Tibial nerve (tissue), 4 donors: ENCODE results near the gene SERPINA1.

Source experiments
- EP300 ChIP-seq, 2 donors: sonication (generic); formaldehyde crosslinking; IDR thresholded peaks; one replicate each; pipeline ENCODE4 v1.6.1; 2017; ENCODE audit warnings: antibody characterized with exemption in 2 of 2, mild to moderate bottlenecking in 1 of 2
- POLR2A ChIP-seq, 2 donors: fragments of 450-650 bp; IDR thresholded peaks; one replicate each; pipeline ENCODE4 v1.6.1; 2017; ENCODE audit warnings: antibody characterized with exemption in 2 of 2, mild to moderate bottlenecking in 2 of 2, moderate library complexity in 2 of 2
- TF ChIP-seq, protein P1 (sequence below), 5 experiments: fragments of 200-600 bp in 3 of 5; fragments of 450-650 bp in 2 of 5; sonication (generic) in 3 of 5; IDR thresholded peaks; one replicate each; pipeline ENCODE4 v1.5.1; 2016 to 2019; ENCODE audit warnings: antibody characterized with exemption in 5 of 5, mild to moderate bottlenecking in 3 of 5, moderate library complexity in 2 of 5

DNA sequence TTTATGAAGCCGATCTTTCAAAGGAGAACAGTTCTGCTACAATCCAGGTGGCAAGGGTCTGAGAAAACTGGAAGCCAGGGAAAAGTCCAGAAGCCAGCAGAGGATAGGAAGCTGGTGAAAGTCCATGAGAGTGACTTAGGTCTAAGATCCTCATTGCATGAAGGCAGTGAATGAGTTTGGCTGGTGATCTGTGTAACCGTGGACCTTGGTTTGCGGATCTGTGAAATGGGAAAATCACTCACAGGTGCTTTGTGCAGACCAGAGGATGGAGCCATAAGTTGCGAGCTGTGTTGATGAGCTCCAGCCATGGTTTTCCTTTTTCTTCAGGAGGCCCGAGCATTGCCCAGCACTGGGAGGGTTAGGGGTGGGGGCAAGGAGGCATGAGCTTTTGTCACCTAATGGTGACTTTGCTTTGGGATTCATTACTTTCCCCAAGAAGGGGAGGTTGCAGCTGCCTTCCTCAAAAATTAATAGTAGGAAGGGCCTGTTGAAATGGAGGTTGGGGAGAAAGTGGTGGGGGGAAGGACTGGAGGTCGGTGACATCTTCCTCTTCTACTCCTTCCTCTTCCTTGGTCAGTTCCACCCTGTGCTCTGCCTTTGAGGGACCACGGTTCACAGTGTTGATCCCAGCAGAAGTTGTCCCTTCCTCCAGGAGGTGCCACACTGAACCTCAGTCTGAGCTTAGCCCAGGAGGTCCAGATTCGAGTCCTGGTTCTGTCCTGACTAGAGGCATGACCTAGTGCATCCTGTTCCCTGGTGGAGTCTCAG, 45.0 kb downstream of the SERPINA1 start:
- TF ChIP-seq, protein P1, sequence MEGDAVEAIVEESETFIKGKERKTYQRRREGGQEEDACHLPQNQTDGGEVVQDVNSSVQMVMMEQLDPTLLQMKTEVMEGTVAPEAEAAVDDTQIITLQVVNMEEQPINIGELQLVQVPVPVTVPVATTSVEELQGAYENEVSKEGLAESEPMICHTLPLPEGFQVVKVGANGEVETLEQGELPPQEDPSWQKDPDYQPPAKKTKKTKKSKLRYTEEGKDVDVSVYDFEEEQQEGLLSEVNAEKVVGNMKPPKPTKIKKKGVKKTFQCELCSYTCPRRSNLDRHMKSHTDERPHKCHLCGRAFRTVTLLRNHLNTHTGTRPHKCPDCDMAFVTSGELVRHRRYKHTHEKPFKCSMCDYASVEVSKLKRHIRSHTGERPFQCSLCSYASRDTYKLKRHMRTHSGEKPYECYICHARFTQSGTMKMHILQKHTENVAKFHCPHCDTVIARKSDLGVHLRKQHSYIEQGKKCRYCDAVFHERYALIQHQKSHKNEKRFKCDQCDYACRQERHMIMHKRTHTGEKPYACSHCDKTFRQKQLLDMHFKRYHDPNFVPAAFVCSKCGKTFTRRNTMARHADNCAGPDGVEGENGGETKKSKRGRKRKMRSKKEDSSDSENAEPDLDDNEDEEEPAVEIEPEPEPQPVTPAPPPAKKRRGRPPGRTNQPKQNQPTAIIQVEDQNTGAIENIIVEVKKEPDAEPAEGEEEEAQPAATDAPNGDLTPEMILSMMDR (IDR thresholded peaks at IDR 0.05): no peak
- TF ChIP-seq EP300 (IDR thresholded peaks at IDR 0.05) (no peak), POLR2A (IDR thresholded peaks at IDR 0.05) (no peak)
